HUES64 (cell line): ENCODE data around the gene ARHGAP15.

ENCODE experiments used
- H3K27ac ChIP-seq: 2 replicates; pipeline ENCODE4 v1.7.0; 2013; ENCODE audit warnings: low read depth, low read length, inconsistent platforms
- H3K27me3 ChIP-seq: 2 replicates; pipeline ENCODE4 v1.6.1; 2013; ENCODE audit warnings: mild to moderate bottlenecking, low read length; ENCODE audit not compliant: insufficient read depth
- H3K36me3 ChIP-seq: 2 replicates; pipeline ENCODE4 v1.6.1; 2013; ENCODE audit warnings: mild to moderate bottlenecking, low read length; ENCODE audit not compliant: insufficient read depth
- H3K4me1 ChIP-seq: 2 replicates; pipeline ENCODE4 v1.6.1; 2013; ENCODE audit warnings: mild to moderate bottlenecking, low read length, moderate library complexity; ENCODE audit not compliant: insufficient read depth
- H3K4me3 ChIP-seq: 2 replicates; pipeline ENCODE4 v1.5.1; 2013; ENCODE audit warnings: mild to moderate bottlenecking, low read length, moderate library complexity
- H3K9ac ChIP-seq: 2 replicates; pipeline ENCODE4 v1.6.1; 2013; ENCODE audit warnings: mild to moderate bottlenecking, low read depth, low read length
- H3K9me3 ChIP-seq: 2 replicates; pipeline ENCODE4 v1.6.1; 2013; ENCODE audit warnings: low read depth, low read length; ENCODE audit not compliant: insufficient read depth
- WGBS: fragments of 150-250, 120-280 bp; methylation state at CpG from one replicate; pipeline ENCODE4 v1.1.7; 2013; ENCODE audit warnings: missing lambda C conversion rate; 5-methylcytosine and 5-hydroxymethylcytosine counted together

ARHGAP15 gene

DNA sequence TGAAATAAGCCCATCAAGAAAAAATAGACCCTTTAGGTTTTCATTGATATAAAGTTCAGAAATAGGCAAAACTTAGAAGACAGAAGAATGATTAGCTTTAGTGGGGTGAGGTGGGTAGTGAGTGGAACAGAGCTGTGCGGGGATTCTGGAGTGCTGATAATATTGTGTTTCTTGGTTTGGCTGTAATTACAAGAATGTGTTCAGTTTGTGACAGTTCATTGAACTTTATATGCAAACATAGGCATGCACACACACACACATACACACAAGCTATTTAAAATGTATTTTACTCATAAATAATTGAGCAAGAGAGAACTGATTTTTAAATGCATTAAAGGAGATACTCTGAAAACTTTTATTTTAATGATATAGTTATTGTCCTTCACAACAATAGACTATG, 17.1 kb downstream of the ARHGAP15 start:
- no peaks in the 10 kb centered on the region for H3K9me3 ChIP-seq
- H3K9ac ChIP-seq: no peak overlapping the region
- no peak overlapping the region for H3K27ac ChIP-seq
- peaks cover 5% of the 10 kb centered on the region; the same call in 1 of the 2 replicates for H3K4me1 ChIP-seq
- H3K36me3 ChIP-seq: no peaks in the 10 kb centered on the region
- no peaks in the 10 kb centered on the region for H3K27me3 ChIP-seq
- H3K4me3 ChIP-seq: no peak overlapping the region
- WGBS: 97% methylated on average over 1 of the region's 1 CpG

- H3K4me3 ChIP-seq: no peak overlapping the region
- WGBS: 92% methylated on average over 7 of the region's 7 CpGs
- no peaks in the 10 kb centered on the region for H3K9me3 ChIP-seq
- no peak overlapping the region for H3K9ac ChIP-seq
- peaks cover 5% of the 10 kb centered on the region; the same call in 1 of the 2 replicates for H3K4me1 ChIP-seq
- no peaks in the 10 kb centered on the region for H3K36me3 ChIP-seq
- no peaks in the 10 kb centered on the region for H3K27me3 ChIP-seq
- no peak overlapping the region for H3K27ac ChIP-seq
Measured at GRCh38 chr2:143146815-143147530, 17.8 kb downstream of the ARHGAP15 start.

DNA sequence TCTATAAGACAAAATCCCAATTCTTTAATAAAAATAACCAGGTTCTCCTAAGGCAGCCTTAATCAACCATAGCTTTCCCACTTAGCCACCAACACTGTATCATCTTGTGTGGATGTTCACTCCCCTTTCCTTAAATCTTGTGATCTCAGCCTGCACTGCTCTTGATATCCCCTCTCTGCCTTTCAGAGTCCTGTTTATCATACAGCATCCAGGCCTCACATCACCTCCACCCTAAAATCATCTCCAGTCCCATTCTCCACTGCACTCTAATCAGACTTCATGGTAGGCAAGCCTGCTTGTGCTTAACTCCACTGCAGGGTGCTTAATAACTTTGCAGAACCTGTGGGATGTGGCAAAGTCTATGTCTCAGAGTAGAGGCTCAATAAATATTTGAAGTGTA, 18.8 kb downstream of the ARHGAP15 start:
- H3K4me3 ChIP-seq: no peak overlapping the region
- no peak overlapping the region for H3K27ac ChIP-seq
- no peak overlapping the region for H3K9ac ChIP-seq
- peaks cover 5% of the 10 kb centered on the region; the same call in 1 of the 2 replicates for H3K4me1 ChIP-seq
- no peaks in the 10 kb centered on the region for H3K36me3 ChIP-seq
- no peaks in the 10 kb centered on the region for H3K9me3 ChIP-seq
- no peaks in the 10 kb centered on the region for H3K27me3 ChIP-seq

DNA sequence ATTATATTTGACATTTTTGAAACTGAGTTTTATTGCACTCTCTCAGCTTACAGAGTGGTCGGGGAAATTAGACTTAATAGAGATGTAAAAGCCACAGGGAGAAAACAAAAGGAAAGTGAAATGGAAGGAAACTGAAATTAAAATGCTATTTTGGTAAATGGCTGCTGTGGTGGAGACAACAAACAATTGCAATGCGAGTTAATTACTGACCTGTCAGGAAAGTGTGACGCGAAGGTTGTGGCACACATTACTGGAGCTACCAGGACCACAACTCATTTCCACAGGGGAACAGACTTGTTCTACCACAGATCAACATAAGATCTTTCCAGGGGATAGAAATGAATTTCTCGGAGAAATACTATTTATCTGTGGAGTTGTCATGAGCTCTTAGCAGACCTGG, 19.5 kb downstream of the ARHGAP15 start:
- 91% methylated on average over 5 of the region's 5 CpGs for WGBS
- no peaks in the 10 kb centered on the region for H3K9me3 ChIP-seq
- H3K9ac ChIP-seq: no peak overlapping the region
- no peak overlapping the region for H3K27ac ChIP-seq
- H3K36me3 ChIP-seq: no peaks in the 10 kb centered on the region
- H3K27me3 ChIP-seq: no peaks in the 10 kb centered on the region
- H3K4me1 ChIP-seq: peaks cover 5% of the 10 kb centered on the region; the same call in 1 of the 2 replicates
- H3K4me3 ChIP-seq: no peak overlapping the region

GRCh38 chr2:143150287-143150686, 21.1 kb downstream of the ARHGAP15 start:
- no peak overlapping the region for H3K27ac ChIP-seq
- no peaks in the 10 kb centered on the region for H3K27me3 ChIP-seq
- no peaks in the 10 kb centered on the region for H3K9me3 ChIP-seq
- WGBS: 93% methylated on average over 4 of the region's 4 CpGs
- H3K4me1 ChIP-seq: peaks cover 5% of the 10 kb centered on the region; the same call in 1 of the 2 replicates
- H3K9ac ChIP-seq: no peak overlapping the region
- no peaks in the 10 kb centered on the region for H3K36me3 ChIP-seq
- H3K4me3 ChIP-seq: no peak overlapping the region

DNA sequence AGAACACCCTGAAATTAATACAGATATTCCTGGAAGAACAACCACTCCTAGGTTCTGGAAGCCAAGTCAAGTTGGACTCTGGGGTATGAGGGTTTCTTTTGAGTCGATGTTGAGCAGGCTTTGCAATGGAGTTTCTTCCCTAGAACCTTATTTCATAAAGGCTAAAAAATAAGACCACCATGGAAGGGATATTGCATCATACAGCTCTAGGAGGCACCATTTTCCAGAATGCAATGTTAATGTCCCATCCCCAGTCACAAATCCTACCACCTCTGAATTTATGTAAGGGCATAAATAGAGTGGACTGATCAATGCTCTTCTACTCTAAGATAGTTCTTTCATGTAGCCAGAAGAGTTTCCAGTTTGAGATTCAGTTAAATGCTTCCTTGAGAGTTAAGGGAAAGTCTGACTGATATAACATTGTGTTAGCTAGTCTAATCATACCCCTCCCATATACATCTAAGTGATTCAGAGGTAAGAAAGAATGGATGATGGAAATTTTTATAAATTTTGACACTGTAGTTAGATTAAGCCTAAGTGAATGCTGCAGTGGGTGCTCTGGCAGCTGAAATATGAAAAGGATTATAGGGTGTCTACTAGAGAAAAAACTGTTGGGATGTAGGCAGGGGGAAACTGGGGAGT, 22.0 kb downstream of the ARHGAP15 start:
- H3K4me1 ChIP-seq: peaks cover 5% of the 10 kb centered on the region; the same call in 1 of the 2 replicates
- WGBS: no CpG with 5 or more reads among the region's 1 CpG
- no peak overlapping the region for H3K27ac ChIP-seq

DNA sequence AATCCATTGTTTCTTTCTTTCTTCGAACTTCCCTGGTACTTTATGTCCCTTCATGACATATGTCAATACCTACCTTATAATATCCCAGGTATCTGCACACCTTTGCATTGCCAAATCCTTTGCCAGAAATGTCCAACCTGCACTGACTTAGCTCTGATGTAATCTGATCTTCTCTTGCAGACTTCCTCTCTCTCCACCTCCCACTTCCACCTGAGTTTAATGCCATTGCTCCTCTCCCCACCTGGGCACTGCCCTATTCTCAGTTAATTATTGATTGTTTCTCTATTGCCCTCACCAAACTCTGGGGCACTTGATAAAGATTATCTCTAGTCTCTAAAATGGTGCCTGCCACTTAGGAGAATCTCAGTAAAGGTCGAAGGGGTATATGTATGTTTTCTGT, 23.0 kb downstream of the ARHGAP15 start:
- Histone ChIP-seq H3K27me3 (no peaks in the 10 kb centered on the region), H3K36me3 (no peaks in the 10 kb centered on the region), H3K27ac (no peak overlapping the region), H3K9ac (no peak overlapping the region), H3K4me1 (peaks cover 5% of the 10 kb centered on the region; the same call in 1 of the 2 replicates), H3K4me3 (no peak overlapping the region), H3K9me3 (no peaks in the 10 kb centered on the region)
- 87% methylated on average over 2 of the region's 2 CpGs for WGBS

More for the DNA sequence above, 22.0 kb downstream of the ARHGAP15 start:
- Histone ChIP-seq H3K9me3 (no peaks in the 10 kb centered on the region), H3K36me3 (no peaks in the 10 kb centered on the region), H3K27me3 (no peaks in the 10 kb centered on the region), H3K9ac (no peak overlapping the region), H3K4me3 (no peak overlapping the region)

DNA sequence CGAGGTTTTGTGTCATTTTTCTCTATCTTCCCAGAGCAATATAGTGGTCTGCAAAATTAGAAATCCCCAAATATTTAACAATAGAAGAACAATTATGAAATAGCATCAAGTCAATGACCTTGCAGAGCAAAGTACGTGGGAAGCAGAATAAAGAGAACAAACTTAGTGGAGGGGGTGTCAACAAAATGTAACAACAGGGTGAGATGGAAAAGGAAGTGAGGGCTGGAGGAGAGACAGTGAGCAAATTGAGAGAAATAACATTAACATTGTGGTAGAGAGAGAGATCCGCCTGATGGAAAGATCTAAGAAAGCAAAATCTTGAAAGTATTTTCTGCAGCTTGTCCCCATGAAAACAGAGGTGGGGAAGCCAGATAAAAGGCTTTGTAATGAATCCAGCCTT, 23.4 kb downstream of the ARHGAP15 start:
- H3K36me3 ChIP-seq: no peaks in the 10 kb centered on the region
- no peak overlapping the region for H3K27ac ChIP-seq
- H3K27me3 ChIP-seq: no peaks in the 10 kb centered on the region
- H3K4me3 ChIP-seq: no peak overlapping the region
- no peak overlapping the region for H3K9ac ChIP-seq
- H3K4me1 ChIP-seq: peaks cover 5% of the 10 kb centered on the region; the same call in 1 of the 2 replicates
- 90% methylated on average over 2 of the region's 3 CpGs for WGBS
- H3K9me3 ChIP-seq: no peaks in the 10 kb centered on the region

GRCh38 chr2:143155661-143156060, 26.4 kb downstream of the ARHGAP15 start:
- Histone ChIP-seq H3K4me1 (no peaks in the 10 kb centered on the region; the same call in 1 of the 2 replicates), H3K27me3 (no peaks in the 10 kb centered on the region), H3K9me3 (no peaks in the 10 kb centered on the region), H3K36me3 (no peaks in the 10 kb centered on the region), H3K27ac (no peak overlapping the region), H3K9ac (no peak overlapping the region), H3K4me3 (no peak overlapping the region)

- Histone ChIP-seq H3K27ac (no peak overlapping the region), H3K9ac (no peak overlapping the region), H3K36me3 (no peaks in the 10 kb centered on the region), H3K9me3 (no peaks in the 10 kb centered on the region), H3K4me1 (no peaks in the 10 kb centered on the region; the same call in 1 of the 2 replicates), H3K27me3 (no peaks in the 10 kb centered on the region), H3K4me3 (no peak overlapping the region)
- WGBS: no CpG with 5 or more reads among the region's 1 CpG
Measured at GRCh38 chr2:143157001-143157400, 27.8 kb downstream of the ARHGAP15 start.

GRCh38 chr2:143157418-143157817, 28.2 kb downstream of the ARHGAP15 start:
- WGBS: 92% methylated on average over 3 of the region's 3 CpGs
- no peaks in the 10 kb centered on the region for H3K36me3 ChIP-seq
- no peaks in the 10 kb centered on the region for H3K27me3 ChIP-seq
- no peak overlapping the region for H3K27ac ChIP-seq
- H3K9ac ChIP-seq: no peak overlapping the region
- H3K9me3 ChIP-seq: no peaks in the 10 kb centered on the region
- H3K4me3 ChIP-seq: no peak overlapping the region
- no peaks in the 10 kb centered on the region; the same call in 1 of the 2 replicates for H3K4me1 ChIP-seq
